DMS153 treated with DMSO at 0.1 percent for 48 hours (cell line): Measurements from ENCODE around the gene SAMD4A.
"Not testable (repeated sequence)": the region's sequence is repeated elsewhere in the genome, so short reads cannot be mapped to it uniquely, and the experiment has no call there.

ENCODE experiments used
- DNase-seq: peaks from one replicate; lab custom pipeline; 2025; ENCODE audit not compliant: unreplicated experiment; lab: John Stamatoyannopoulos, UW

Gene SAMD4A

GRCh38 chr14:54591866-54592265, 24.9 kb downstream of the SAMD4A start:
- DNase-seq: no peak

GRCh38 chr14:54593860-54594259, 26.9 kb downstream of the SAMD4A start:
- DNase-seq: no peak

- no peak for DNase-seq
Measured at GRCh38 chr14:54594537-54594936, 27.6 kb downstream of the SAMD4A start.

GRCh38 chr14:54597795-54598443, 31.0 kb downstream of the SAMD4A start:
- no peak for DNase-seq

- no peak for DNase-seq
Measured at GRCh38 chr14:54599966-54600716, 33.2 kb downstream of the SAMD4A start.

GRCh38 chr14:54600717-54601109, 33.8 kb downstream of the SAMD4A start:
- no peak for DNase-seq

- no peak for DNase-seq
Measured at GRCh38 chr14:54603362-54603761, 36.4 kb downstream of the SAMD4A start.

GRCh38 chr14:54606178-54606577, 39.2 kb downstream of the SAMD4A start:
- no peak for DNase-seq

GRCh38 chr14:54606631-54607133, 39.8 kb downstream of the SAMD4A start:
- no peak for DNase-seq

GRCh38 chr14:54609576-54609975, 42.6 kb downstream of the SAMD4A start:
- DNase-seq: no peak

GRCh38 chr14:54610051-54610977, 43.4 kb downstream of the SAMD4A start:
- DNase-seq: no peak

- no peak for DNase-seq
Measured at GRCh38 chr14:54614296-54614695, 47.4 kb downstream of the SAMD4A start.

- no peak for DNase-seq
Measured at GRCh38 chr14:54617467-54617866, 50.5 kb downstream of the SAMD4A start.

- no peak for DNase-seq
Measured at GRCh38 chr14:54621686-54622085, 54.8 kb downstream of the SAMD4A start.

- no peak for DNase-seq
Measured at GRCh38 chr14:54622192-54622958, 55.4 kb downstream of the SAMD4A start.

- no peak for DNase-seq
Measured at GRCh38 chr14:54623279-54624004, 56.5 kb downstream of the SAMD4A start.

GRCh38 chr14:54624005-54624358, 57.1 kb downstream of the SAMD4A start:
- DNase-seq: not testable (repeated sequence)

GRCh38 chr14:54625112-54625511, 58.2 kb downstream of the SAMD4A start:
- no peak for DNase-seq

- DNase-seq: no peak
Measured at GRCh38 chr14:54627219-54627539, 60.3 kb downstream of the SAMD4A start.
